SU-DHL-6 (cell line): ENCODE data around the gene ZFHX2.

Source experiments
- H2AFZ ChIP-seq: fragments of 200-600 bp; sonication (generic); 2 replicates; pipeline ENCODE4 v1.6.1; 2014; ENCODE audit warnings: low read depth, mild to moderate bottlenecking, moderate library complexity, mixed read lengths, antibody characterized with exemption, low read length; ENCODE audit not compliant: severe bottlenecking
- H3F3A ChIP-seq: fragments of 200-600 bp; shearing (Covaris generic); 2 replicates; pipeline ENCODE4 v1.6.0; 2016; ENCODE audit warnings: antibody characterized with exemption, mild to moderate bottlenecking; ENCODE audit not compliant: insufficient read depth
- H3K27ac ChIP-seq: fragments of 200-600 bp; sonication (generic); 2 replicates; pipeline ENCODE4 v1.5.1; 2016; ENCODE audit warnings: low read depth, mild to moderate bottlenecking, low read length, moderate library complexity, mixed read lengths
- H3K27me3 ChIP-seq: fragments of 200-600 bp; sonication (generic), shearing (Covaris generic); 2 replicates; pipeline ENCODE4 v1.6.0; 2014; ENCODE audit warnings: mild to moderate bottlenecking, low read length
- H3K36me3 ChIP-seq: fragments of 200-600 bp; sonication (generic); 2 replicates; pipeline ENCODE4 v1.6.1; 2014; ENCODE audit warnings: mild to moderate bottlenecking, low read length, mixed read lengths
- H3K4me2 ChIP-seq: fragments of 300-600, 200-600 bp; shearing (Covaris generic), sonication (generic); 2 replicates; pipeline ENCODE4 v1.6.0; 2014; ENCODE audit warnings: low read length, low read depth, mild to moderate bottlenecking; ENCODE audit not compliant: poor library complexity, severe bottlenecking
- H3K4me3 ChIP-seq: fragments of 200-600 bp; sonication (generic); 2 replicates; pipeline ENCODE4 v1.5.1; 2014; ENCODE audit warnings: antibody characterized with exemption, low read length, mild to moderate bottlenecking, mixed read lengths; ENCODE audit not compliant: insufficient read depth, poor library complexity, severe bottlenecking
- H3K79me2 ChIP-seq: fragments of 200-600 bp; sonication (generic); 2 replicates; pipeline ENCODE4 v1.6.1; 2014; ENCODE audit warnings: mild to moderate bottlenecking, low read length, moderate library complexity; ENCODE audit not compliant: insufficient read depth
- H3K9ac ChIP-seq: fragments of 200-600 bp; sonication (generic); 2 replicates; pipeline ENCODE4 v1.7.0; 2014; ENCODE audit warnings: mild to moderate bottlenecking, low read length
- H3K9me2 ChIP-seq: fragments of 200-600 bp; sonication (generic); replicated peaks from 2 replicates; pipeline ENCODE4 v1.6.1; 2014; ENCODE audit warnings: low read length; ENCODE audit not compliant: insufficient read depth
- H3K9me3 ChIP-seq: fragments of 200-600 bp; sonication (generic); 2 replicates; pipeline ENCODE4 v1.6.1; 2014; ENCODE audit warnings: low read length, mixed read lengths; ENCODE audit not compliant: insufficient read depth
- H4K20me1 ChIP-seq: fragments of 200-600 bp; sonication (generic); 2 replicates; pipeline ENCODE4 v1.6.1; 2014; ENCODE audit warnings: low read depth, mild to moderate bottlenecking, antibody characterized with exemption, low read length, moderate library complexity, mixed read lengths
- CTCF ChIP-seq: fragments of 200-600 bp; sonication (generic); IDR thresholded peaks from one replicate; pipeline ENCODE4 v1.5.1; 2017; ENCODE audit warnings: antibody characterized with exemption, mild to moderate bottlenecking, low read length, moderate library complexity; ENCODE audit not compliant: insufficient read depth, poor library complexity, severe bottlenecking
- EZH2phosphoT487 ChIP-seq: fragments of 200-600 bp; sonication (generic), shearing (Covaris generic); conservative IDR thresholded peaks from 2 replicates; pipeline ENCODE4 v1.6.1; 2018; ENCODE audit warnings: mild to moderate bottlenecking, antibody characterized with exemption, low read length, moderate library complexity, mixed read lengths

ZFHX2 gene

DNA sequence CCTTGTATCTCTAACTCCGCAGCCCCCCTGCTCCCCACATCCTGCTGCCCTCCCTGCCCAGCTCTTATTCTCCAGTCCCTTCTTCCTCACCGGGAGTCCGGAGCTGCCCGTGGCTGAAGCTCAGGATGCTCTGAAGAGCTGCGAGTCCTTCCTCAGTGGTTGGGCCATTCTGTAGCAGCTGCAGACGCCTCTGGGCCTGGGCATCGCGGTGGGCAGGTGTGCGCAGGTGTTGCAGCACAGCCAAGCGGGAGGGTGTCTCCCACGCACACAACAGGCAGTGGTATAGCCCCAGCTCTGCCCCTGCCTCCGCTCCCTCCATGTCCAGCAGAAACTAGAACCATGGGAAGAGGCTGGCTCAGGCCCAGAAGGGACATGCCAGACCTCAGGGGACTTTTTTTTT lies 20.2 kb downstream of the ZFHX2 start:
- H3K9ac ChIP-seq, result no peak overlapping the region
- no peaks in the 10 kb centered on the region for H4K20me1 ChIP-seq
- H2AFZ ChIP-seq, result no peak overlapping the region
- TF ChIP-seq EZH2phosphoT487 (no peak), CTCF (no peak)
- no peaks in the 10 kb centered on the region for H3K9me3 ChIP-seq
- no peaks in the 10 kb centered on the region for H3K9me2 ChIP-seq
- no peaks in the 10 kb centered on the region for H3K36me3 ChIP-seq
- H3K4me2 ChIP-seq, result no peak overlapping the region
- no peaks in the 10 kb centered on the region for H3K27me3 ChIP-seq
- no peak overlapping the region for H3K27ac ChIP-seq
- no peaks in the 10 kb centered on the region for H3K79me2 ChIP-seq
- no peak overlapping the region for H3K4me3 ChIP-seq
- no peaks in the 10 kb centered on the region for H3F3A ChIP-seq

GRCh38 chr14:23530375-23531055 lies 21.1 kb downstream of the ZFHX2 start:
- Histone ChIP-seq H3K9ac (no peak overlapping the region), H3F3A (no peaks in the 10 kb centered on the region), H2AFZ (no peak overlapping the region), H3K27me3 (no peaks in the 10 kb centered on the region), H3K9me3 (no peaks in the 10 kb centered on the region), H3K4me2 (no peak overlapping the region), H3K36me3 (no peaks in the 10 kb centered on the region), H3K9me2 (no peaks in the 10 kb centered on the region), H3K4me3 (no peak overlapping the region), H3K79me2 (no peaks in the 10 kb centered on the region), H3K27ac (no peak overlapping the region), H4K20me1 (no peaks in the 10 kb centered on the region)
- TF ChIP-seq CTCF, result no peak

DNA sequence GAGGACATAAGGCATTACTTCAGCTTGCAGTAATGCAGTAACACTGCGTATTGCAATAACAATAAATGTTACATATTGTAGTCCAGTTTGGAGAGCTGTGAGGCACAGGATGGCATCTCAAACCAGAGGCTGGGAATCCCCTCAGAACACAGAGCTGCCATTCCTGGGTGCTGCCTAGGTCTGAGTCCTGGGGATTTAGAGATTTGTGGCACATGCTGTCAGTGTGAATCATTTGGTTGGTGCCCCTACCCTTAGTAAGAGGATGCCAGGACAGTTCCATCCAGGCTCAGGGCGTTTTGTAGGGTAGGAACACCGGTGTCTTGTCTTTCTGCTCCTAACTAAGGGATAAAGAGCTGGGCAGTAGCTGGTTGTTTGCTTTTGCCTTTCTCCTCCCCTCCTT lies 22.5 kb downstream of the ZFHX2 start:
- no peak for TF ChIP-seq EZH2phosphoT487
- no peak for TF ChIP-seq CTCF
- Histone ChIP-seq H3K9ac (no peak overlapping the region), H3K27me3 (no peaks in the 10 kb centered on the region), H3K79me2 (no peaks in the 10 kb centered on the region), H3K9me3 (no peaks in the 10 kb centered on the region), H4K20me1 (no peaks in the 10 kb centered on the region), H2AFZ (no peak overlapping the region), H3K4me3 (no peak overlapping the region), H3F3A (no peaks in the 10 kb centered on the region), H3K4me2 (no peak overlapping the region), H3K36me3 (no peaks in the 10 kb centered on the region), H3K9me2 (no peaks in the 10 kb centered on the region), H3K27ac (no peak overlapping the region)
